GM21825 (cell line): Measurements from ENCODE around the gene ROBO1.

ENCODE experiments used
- ATAC-seq: cut with Tn5 transposase; IDR thresholded peaks from one replicate; pipeline ENCODE4 v1.9.1; 2021; ENCODE audit warnings: mild to moderate bottlenecking, moderate library complexity; ENCODE audit not compliant: unreplicated experiment

The ROBO1 gene

GRCh38 chr3:78825118-78825857 lies 942.5 kb downstream of the ROBO1 start:
- no peak for ATAC-seq

- no peak for ATAC-seq
Measured at GRCh38 chr3:78823859-78824258, 943.9 kb downstream of the ROBO1 start.

- ATAC-seq: no peak
Measured at GRCh38 chr3:78823434-78823833, 944.4 kb downstream of the ROBO1 start.

GRCh38 chr3:78822726-78823125 lies 945.1 kb downstream of the ROBO1 start:
- no peak for ATAC-seq

- ATAC-seq: no peak
Measured at GRCh38 chr3:78820542-78820941, 947.3 kb downstream of the ROBO1 start.

- ATAC-seq: no peak
Measured at GRCh38 chr3:78818161-78818985, 949.4 kb downstream of the ROBO1 start.

- no peak for ATAC-seq
Measured at GRCh38 chr3:78814893-78815562, 952.8 kb downstream of the ROBO1 start.

GRCh38 chr3:78812166-78812565 lies 955.6 kb downstream of the ROBO1 start:
- ATAC-seq: no peak

GRCh38 chr3:78809966-78810365 lies 957.8 kb downstream of the ROBO1 start:
- ATAC-seq: no peak

- no peak for ATAC-seq
Measured at GRCh38 chr3:78804251-78805037, 963.4 kb downstream of the ROBO1 start.

- no peak for ATAC-seq
Measured at GRCh38 chr3:78802562-78802930, 965.3 kb downstream of the ROBO1 start.

- ATAC-seq: no peak
Measured at GRCh38 chr3:78801926-78802561, 965.8 kb downstream of the ROBO1 start.

GRCh38 chr3:78799681-78800080 lies 968.1 kb downstream of the ROBO1 start:
- no peak for ATAC-seq

- ATAC-seq: no peak
Measured at GRCh38 chr3:78798266-78798832, 969.4 kb downstream of the ROBO1 start.

- no peak for ATAC-seq
Measured at GRCh38 chr3:78794431-78794830, 973.4 kb downstream of the ROBO1 start.

- no peak for ATAC-seq
Measured at GRCh38 chr3:78792733-78793132, 975.1 kb downstream of the ROBO1 start.

GRCh38 chr3:78792212-78792611 lies 975.6 kb downstream of the ROBO1 start:
- ATAC-seq: no peak

- ATAC-seq: no peak
Measured at GRCh38 chr3:78791753-78792152, 976.0 kb downstream of the ROBO1 start.

GRCh38 chr3:78788839-78789238 lies 979.0 kb downstream of the ROBO1 start:
- no peak for ATAC-seq

GRCh38 chr3:78785004-78785403 lies 982.8 kb downstream of the ROBO1 start:
- ATAC-seq: no peak
